DMS79 treated with DMSO at 0.1 percent for 48 hours (cell line): ENCODE results near the gene RPAIN.
"Not testable (repeated sequence)": the region's sequence is repeated elsewhere in the genome, so short reads cannot be mapped to it uniquely, and the experiment has no call there.

Experiments used
- DNase-seq: peaks from one replicate; lab custom pipeline; 2025; lab: John Stamatoyannopoulos, UW

RPAIN gene

GRCh38 chr17:5430413-5430999 lies 10.5 kb downstream of the RPAIN start:
- no peak for DNase-seq

- not testable (repeated sequence) for DNase-seq
These were observed 11.3 kb downstream of the RPAIN start for GRCh38 chr17:5431234-5431633.

DNA sequence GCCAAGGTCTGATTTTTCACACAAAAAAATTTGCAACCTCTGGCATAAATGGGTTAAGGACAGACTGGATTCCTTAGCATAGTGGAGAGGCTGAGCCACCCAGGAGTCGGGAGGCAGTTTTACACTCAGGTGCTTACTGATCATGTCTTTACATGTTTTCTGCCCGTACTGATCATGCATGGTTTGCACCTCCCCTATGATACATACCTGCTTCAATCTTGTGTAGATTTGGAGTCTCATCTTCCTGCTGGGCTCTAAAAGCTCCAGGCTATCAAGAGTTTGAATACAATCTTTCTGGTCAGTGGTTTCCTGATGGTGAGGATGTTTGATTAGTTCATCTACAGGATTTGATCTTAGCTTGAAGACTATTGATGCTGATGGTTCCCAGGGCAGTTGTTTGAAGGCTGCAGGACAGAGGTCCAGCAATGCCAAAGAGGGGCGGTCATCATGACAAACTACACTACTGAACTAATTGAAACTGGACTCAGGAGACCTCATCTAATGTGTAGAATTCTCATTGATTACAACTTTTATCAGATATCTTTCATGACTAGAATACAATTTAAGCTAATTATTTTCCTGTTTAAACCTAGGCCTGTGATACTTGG lies 12.1 kb downstream of the RPAIN start:
- no peak for DNase-seq

GRCh38 chr17:5434984-5435383 lies 15.0 kb downstream of the RPAIN start:
- DNase-seq, result no peak

DNA sequence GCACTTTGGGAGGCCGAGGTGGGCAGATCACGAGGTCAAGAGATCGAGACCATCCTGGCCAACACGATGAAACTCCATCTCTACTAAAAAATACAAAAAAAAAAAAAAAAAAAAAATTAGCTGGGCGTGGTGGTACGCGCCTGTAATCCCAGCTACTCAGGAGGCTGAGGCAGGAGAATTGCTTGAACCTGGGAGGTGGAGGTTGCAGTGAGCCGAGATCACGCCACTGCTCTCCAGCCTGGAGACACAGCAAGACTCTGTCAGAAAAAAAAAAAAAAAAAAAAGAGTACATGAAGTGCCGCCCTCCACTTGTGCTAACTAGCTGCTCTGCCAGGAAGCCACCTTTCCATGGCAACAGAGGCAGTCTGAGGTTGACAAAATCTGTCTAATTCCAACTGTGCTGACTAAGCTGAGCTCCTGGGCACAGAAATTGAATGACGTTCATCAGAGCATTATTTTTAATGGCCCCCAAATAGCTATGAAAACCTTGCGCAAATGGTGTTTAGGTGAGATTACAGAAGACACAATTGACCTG lies 15.9 kb downstream of the RPAIN start:
- not testable (repeated sequence) for DNase-seq

- no peak for DNase-seq
These were observed 17.8 kb downstream of the RPAIN start for GRCh38 chr17:5437721-5438317.

- peak; percentile 76 for DNase-seq
These were observed 18.9 kb downstream of the RPAIN start, which contains the start of gene C1QBP for GRCh38 chr17:5438716-5439445. TSS of gene C1QBP (minus strand) at chr17:5439155. CDS start at chr17:5439073, 82 bp downstream.

GRCh38 chr17:5439446-5439764 lies 19.4 kb downstream of the RPAIN start:
- DNase-seq, result no peak

- no peak for DNase-seq
These were observed 23.7 kb downstream of the RPAIN start for GRCh38 chr17:5443728-5444127.

DNA sequence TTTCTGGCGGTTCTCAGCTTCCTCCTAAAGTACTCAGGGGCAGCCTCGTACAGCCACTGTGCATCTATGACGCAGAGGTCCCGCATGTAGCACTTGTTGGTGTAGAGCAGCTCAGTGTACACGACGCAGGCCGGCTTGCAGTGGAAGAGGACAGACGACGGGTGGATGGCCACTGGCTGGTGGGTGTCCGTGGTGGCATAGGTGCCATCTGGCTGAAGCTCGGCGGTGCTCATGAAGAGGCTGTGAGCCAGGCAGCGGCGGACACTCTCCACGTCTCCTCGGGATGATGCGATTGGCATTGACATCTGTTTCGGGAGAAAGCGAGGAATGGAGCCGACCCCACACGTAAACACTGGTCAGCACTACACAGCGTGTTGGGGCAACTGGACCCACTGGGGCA lies 24.2 kb downstream of the RPAIN start:
- DNase-seq, result no peak

DNA sequence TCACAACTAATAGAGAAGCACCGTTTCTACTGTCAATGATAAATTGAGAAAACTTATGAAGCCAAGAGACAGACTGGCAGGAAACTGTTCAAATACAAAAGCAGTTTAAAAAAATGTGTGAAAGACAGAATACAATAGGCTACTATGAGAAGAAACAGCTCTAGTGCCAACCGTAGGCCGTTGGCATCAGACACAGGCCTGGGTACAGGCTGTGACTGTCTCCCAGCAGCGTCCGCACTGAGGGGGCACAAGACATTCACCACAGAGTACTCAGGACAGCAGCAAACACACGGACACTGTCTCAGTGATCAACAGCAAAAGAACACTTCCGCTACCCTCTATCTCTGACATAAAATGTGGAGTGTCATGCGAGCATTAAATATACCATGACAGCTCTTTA lies 26.8 kb downstream of the RPAIN start:
- no peak for DNase-seq

DNA sequence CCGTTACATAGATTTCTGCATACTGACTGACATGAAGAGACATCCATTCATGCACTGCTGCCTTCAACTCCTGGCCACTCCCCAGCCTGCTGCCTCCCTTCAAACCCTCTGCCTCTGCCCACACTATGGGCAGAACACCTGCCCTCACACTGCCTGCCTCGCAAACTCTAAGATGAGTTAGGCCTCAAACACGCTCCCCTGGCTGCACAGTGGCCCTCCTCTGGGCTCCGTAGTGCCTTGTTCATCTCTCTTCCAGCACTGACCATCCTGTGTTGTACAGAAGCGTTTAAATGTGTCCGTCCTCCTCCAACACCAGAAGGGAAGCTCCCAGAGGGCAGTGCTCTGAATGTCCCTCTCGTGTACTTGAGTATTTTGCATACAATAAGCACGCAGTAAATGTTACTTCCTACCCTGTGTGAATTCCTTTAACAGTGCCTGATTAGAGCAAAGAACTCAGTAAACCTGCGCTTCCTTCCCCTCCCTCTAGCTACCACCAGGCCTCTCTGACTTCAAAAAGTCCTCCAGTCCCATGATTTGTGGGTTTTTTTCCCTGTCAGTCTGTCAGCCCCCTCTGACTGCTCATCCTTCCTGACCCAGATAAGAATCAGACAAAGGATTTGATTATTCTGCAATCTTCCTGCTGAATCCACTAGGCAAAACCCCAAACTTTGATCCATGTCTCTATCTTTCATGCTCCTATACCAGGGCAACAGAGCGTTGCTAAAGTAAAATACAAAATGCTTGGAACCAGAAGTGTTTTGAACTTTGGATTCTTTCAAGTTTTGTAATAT lies 44.9 kb downstream of the RPAIN start:
- no peak for DNase-seq

- DNase-seq, result no peak
These were observed 46.3 kb downstream of the RPAIN start for GRCh38 chr17:5466295-5466694.

- no peak for DNase-seq
These were observed 47.4 kb downstream of the RPAIN start for GRCh38 chr17:5467416-5467815.

GRCh38 chr17:5468075-5468473 lies 48.1 kb downstream of the RPAIN start:
- no peak for DNase-seq

DNA sequence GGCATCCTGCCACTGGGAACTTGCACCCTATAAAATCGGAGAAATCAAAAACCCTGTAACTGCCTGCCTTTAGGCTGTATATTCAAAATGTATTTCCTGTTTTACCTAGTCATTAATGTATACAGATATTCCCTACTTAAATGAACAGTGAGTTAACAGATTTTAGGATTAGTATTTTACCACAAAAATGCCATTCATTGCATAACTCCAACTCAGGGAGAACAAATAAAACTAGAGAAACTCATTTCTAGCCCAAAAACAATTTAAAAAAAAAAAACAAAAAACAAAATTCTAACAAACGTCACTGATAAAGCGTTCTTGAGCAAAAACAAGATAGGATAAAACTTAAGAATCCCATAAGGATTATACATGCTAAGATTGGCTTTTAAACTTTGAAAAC lies 52.5 kb downstream of the RPAIN start:
- no peak for DNase-seq

DNA sequence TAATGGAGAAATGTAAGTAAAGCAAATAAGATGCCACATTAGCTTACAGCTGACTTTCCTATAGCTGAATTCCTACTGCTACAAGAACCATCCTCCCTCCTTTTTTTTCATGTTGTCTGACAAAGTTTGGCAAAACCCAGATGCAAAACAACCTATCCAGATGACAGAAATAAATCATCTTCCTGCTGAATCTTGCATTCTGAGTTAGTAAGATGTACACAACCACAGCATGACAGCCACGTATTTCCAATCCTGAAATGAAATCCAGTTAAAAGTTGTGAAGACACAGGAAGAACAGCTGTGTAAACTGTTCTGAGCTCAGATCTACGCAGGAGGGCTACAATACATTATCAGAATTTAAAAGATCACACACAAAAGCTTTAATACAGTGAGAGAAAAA lies 53.9 kb downstream of the RPAIN start:
- DNase-seq, result no peak

DNA sequence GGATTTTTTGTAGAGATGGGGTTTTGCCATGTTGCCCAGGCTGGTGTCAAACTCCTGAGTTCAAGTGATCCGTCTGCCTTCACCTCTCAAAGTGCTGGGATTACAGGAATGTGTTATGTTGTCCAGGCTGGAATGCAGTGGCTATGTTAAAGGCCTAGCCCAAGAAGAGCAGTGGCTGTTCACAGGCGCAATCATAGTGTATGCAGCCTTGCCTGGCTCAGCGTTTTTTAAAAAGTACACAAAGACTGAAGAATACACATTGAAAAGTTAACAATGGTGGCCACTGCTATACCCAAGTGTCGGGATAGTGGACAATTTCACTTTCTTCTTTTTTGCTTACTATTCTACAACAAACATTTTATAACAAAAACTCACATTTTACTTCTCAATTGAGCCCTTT lies 59.0 kb downstream of the RPAIN start:
- DNase-seq, result no peak

DNA sequence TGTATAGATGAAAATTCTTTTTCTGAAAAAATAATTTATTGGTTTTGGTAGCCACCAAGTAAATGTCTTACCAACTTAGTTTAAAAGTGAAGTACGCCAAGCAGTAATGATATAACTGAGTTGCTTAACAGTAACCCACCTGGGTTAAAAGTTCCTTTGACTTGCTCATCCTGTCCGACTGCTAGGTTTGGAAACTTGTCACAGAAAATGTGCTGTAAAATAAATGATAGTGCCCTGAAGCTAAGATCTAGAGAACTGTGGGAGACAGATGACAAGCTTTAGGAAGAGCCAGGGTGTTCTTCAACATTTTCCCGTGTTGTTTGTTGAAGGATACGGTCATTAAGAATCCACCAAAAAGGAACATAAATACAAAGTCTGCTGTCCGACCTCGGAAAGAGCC lies 61.0 kb downstream of the RPAIN start:
- no peak for DNase-seq

DNA sequence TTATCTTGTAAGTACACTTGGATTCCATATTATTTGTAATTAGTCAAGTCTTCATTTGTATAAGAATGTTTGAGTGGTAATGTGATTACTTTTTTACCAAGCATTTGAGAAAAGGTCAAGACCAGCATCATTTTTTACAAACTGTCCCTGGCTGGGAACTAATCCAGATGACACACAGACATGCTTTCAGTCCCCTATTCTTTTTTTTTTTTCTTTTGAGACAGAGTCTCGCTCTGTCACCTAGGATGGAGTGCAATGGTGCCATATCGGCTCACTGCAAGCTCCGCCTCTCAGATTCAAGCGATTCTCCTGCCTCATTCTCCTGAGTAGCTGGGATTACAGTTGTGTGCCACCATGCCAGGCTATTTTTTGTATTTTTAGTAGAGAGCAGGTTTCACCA lies 61.5 kb downstream of the RPAIN start:
- DNase-seq, result no peak
